HG03521 (cell line): ENCODE measurements around the gene ACSS3.

Source experiments
- ATAC-seq: cut with Tn5 transposase; IDR thresholded peaks from one replicate; pipeline ENCODE4 v1.9.1; 2021; ENCODE audit warnings: mild to moderate bottlenecking, moderate library complexity; ENCODE audit not compliant: unreplicated experiment

Gene ACSS3

DNA sequence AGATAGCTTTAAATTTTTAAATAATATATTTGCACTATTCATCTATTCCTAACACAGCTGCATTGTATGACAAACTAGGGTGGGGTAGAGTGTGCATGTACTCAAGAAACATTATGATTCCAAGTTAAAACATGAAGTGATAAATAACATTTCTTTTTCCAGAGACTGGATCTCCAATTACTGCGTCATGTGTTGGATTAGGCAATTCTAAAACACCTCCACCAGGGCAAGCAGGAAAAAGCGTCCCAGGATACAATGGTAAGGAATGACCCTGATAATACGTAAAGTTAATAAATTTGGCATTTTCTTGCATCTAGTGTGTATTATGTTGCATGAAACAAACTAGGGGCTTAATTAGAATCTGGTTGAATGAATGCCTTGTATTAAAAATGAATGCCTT is 138.9 kb downstream of the ACSS3 start:
- ATAC-seq, result no peak

DNA sequence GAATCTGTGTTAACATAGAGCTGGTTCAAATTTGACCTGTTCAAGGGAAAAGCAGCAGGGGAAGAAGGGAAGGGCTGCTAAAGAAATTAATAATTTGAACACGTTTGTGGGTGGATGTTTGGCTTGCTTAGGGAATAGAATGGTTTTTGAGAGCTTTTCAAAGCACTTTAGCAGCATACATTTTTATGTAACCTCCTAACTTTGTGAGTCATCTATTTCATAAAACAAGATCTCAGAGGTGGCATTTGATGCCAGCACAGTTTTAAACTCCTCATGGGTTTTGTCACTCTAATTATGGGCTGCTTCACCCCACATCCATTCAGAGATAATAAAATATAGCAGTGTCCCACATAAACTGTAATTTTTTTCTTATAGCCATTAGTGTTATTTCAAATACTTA is 143.8 kb downstream of the ACSS3 start:
- ATAC-seq, result no peak

DNA sequence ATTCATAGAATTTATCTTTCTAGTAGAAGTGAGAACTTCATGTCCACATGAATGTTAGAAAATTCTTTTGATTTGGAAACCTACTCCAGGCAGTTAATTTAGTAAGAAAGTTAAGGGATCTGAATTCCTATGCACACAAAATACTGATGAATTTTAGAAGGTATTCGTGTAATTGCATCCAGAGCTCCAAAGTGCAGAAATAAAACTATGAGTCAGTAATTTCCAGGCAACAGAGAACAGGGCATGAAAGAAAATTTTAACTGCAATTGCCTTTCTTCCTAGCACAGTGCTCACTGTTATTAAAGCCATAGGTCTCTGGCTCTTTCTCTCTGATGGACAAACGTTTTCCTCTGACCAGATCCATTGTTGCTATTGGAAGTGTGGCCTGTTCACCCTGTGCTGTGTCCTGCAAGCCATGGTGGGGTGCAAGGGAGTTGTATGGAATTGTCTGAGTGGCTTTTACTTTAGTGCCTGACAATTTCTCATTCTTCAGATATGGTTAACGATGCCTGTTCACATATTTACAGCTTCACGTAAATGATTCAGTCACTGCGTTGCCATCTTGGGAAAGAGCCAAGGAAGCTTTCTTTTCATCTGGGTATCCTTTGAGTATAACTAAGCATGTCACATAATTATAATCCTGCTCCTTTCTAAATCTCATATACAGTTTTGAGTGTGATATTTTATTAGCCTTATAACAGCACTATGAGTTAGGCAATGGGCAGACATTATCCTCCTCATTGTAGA is 145.1 kb downstream of the ACSS3 start:
- ATAC-seq, result no peak

DNA sequence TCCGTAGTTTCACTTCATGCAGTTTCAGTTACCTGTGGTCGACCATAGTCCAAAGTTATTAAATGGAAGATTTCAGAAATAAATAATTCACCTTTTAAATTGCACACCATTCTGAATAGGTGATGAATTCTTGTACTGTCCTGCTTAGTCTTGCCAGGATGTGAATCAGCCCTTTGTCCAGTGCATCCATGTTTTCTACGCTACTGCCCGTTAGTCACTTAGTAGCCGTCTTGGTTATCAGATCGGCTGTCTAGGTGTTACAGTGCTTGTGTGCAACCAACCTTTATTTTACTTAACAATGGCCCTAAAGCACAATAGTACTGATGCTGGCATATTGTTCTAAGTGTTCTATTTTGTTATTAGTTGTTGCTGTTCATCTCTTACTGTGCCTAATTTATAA is 146.7 kb downstream of the ACSS3 start:
- no peak for ATAC-seq

DNA sequence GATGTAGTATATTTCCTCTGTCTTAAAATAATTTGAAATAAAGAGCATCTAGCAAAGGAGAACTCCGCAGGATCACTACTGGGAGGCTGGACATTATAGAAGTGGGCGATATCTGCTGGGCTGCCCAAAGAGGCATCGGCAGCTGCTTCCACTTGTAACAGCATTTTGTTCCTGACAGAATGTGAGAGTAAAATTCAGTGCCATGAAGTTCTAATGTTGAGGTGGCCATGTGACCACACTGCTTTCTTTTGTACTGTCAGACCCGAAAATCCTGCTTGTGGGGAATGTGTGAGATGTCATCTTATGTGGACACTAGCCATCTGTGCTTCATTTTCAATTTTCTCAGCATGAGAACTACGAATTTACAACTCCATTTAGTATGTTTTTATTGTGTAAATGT is 151.9 kb downstream of the ACSS3 start:
- no peak for ATAC-seq

DNA sequence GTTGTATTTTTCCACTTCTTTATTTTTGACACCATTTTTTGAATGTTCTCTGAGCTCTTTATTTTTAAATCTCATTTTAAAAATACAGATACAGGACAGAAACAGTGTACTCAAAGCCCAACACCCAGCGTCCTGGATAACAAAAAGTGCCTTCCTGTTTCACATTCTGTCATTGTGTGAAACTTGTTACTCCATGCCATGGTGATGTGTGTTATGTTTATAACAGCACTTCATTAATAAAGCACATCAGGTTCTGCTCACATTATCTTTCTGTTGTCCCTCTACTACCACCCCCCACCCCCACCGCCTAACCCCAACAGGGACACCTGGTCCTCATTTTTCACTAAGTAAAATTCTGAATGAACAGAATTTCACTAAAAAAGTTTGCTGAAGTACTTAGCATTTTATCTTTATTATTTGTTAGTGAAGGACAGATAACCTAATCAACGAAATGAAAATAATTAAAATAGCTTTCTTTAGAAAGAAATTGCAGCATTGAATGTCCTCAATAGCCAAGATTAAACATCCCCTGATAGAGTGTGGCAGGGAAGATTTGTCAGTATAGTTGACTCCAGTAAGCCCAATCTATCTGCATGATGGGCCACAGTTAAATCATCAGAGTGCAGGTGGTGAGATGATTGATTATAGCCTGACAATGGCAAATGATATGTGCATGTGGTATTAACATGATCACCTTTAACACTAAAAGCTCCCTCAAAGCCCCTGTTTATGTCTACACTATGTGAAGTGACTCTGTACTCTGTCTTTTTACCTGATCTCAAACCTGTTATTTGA is 153.9 kb downstream of the ACSS3 start:
- ATAC-seq, result no peak

DNA sequence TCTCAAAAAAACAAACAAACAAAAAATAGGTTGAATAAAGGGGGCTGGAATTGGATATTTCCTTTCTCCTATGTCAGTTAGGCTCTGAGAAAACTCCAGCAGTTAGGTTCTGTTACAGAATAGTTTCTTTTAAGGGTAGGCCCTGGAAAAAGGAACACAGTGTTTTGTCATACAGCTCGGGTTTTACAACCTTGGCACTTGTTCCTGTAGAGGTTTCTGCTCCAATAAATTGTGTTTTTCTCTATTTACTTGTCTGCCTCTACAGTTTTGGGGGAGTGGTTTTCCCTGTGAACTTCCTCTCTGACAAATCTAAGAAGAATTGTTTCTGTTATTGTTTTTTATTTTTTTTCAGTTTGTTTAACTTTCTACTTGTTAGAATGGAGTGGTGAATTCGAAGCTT is 167.6 kb downstream of the ACSS3 start:
- no peak for ATAC-seq

DNA sequence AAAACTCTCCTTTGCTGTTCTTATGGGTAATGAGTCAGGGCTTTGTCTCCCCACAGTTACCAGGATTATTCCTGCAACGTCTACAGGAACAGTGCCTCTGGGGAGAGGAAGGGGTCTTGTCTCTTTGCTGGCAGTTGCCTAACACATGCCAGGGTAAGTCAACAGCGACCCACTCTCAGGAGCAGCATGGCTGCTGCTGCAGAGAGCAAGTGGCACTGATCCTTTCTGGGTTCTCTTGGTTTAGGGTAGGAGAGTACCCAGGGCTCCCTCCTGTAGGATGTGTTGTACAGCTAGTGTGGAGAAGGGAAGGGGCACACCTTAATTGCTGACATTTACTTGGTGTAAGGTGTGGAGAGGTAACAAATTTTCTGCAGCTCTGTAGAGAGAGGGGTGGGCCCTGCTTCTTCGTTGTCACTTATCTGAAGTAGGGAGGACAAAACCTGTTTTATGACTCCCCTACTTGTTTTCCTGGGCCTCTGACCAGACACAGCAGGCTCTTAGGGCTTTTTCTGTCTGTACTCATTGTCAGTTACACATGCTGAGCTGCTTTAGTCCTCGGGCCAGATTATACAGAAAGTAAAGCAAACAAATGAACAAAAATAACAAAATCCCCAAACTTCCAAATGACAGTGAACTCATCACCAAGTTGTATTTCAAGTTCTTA is 168.2 kb downstream of the ACSS3 start:
- ATAC-seq, result no peak

DNA sequence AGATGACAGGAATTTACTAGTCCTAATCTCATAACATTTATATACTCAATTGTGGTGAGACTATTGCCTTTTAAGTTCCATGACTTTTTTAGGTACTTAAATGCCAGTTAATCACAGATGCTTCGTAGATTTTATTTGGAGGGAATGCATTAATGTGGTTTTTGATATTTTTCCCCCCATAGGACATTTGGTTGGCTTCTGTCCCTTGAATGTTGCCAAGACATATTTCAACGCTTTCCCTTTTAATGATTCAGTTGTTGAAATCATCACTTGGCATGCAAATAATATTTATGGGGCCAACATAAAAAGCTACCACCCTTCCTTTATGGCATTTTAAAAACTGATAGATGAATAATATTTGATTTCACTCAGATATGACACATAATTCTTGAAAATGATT is 172.1 kb downstream of the ACSS3 start:
- ATAC-seq, result no peak

DNA sequence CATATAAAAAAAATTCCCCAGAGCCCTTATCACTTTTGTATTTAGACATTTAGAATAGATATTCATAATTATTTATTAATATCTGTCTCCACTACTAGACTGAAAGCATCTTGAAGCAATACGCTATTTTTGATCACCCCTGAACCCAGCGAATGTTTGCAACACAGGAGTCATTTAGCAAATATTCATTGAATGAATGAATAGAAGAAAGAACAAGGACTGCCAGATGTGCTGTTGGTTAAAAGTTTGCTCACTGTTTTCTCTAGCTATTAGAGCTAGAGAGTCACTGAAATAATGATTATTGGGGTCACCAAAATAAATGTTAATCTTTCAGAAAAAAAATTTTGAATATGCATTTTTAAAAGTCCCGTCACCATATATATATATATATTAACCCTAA is 174.3 kb downstream of the ACSS3 start:
- ATAC-seq, result no peak

DNA sequence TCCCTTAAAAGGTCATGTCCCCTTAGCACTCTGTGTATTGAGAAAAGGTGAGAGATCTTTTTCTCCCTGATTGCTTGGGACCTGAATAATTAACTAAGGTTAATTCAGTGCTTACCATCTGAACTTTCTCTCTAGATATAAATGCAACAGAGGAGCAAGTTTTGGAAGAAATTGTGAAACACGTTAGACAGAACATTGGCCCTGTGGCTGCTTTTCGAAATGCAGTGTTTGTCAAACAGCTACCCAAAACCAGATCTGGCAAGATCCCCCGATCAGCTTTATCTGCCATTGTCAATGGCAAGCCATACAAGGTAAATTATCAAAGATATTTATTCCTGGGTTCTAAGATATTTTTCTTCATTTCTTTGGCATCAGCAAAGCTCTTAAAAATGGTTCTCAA is 175.5 kb downstream of the ACSS3 start:
- no peak for ATAC-seq

DNA sequence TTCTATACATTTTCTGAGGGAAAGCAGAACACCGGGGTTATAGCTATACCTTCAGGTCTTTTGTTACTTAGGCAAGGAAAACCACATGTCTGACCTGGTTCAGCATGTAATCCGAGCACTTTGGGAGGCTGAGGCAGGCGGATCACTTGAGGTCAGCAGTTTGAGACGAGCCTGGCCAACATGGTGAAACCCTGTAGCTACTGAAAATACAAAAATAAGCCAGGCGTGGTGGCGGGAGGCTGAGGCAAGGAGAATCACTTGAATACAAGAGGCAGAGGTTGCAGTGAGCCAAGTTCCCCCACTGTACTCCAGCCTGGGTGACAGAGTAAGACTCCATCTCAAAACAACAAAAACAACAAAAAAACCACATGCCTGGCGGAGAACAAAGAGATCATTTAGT is 177.6 kb downstream of the ACSS3 start:
- no peak for ATAC-seq

DNA sequence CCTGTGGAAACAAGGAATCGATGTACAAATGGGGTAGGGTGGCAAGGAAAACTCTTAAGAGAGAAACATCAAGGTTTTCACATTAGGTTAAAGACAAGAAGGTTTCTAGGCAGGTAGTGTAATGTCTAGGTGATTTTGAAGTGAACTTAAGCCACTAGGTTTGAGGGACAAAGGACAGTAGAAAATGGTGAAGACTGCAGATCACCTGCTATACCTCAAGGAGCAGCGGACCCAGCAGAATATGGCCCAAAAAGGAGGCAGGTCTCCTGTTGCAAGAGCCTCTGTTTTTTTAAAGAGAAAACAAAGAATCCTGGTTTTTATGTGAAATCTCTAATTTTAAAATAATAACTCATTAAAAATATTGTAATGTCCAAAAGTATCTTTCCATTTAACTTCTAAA is 178.1 kb downstream of the ACSS3 start:
- ATAC-seq, result no peak

DNA sequence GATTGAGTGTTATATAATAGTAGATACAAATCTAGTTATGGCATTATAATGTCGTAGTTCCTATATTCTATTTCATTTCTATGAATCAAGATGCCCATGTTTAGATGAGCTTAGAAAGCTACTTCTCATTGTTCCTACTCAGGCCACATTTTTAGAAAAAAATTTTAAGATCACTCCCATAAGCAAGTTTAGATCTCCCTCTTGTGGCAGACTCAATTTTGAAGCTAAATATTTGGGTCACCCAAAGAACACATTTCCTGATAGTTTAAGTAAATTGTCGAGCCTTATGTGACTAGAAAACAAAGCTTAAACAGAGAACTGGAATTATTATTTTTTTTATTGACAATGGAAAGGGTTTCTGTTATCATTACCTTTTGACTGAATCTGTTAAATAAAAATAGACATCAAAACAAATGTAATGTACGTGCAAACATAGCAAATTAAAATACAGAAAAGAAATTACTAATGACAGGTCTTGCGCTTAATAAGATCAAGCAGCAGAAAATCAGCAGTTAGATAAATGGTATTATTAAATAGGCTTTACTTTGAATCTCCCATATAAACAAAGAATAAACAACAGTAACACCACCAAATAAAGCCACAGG is 180.2 kb downstream of the ACSS3 start:
- no peak for ATAC-seq

DNA sequence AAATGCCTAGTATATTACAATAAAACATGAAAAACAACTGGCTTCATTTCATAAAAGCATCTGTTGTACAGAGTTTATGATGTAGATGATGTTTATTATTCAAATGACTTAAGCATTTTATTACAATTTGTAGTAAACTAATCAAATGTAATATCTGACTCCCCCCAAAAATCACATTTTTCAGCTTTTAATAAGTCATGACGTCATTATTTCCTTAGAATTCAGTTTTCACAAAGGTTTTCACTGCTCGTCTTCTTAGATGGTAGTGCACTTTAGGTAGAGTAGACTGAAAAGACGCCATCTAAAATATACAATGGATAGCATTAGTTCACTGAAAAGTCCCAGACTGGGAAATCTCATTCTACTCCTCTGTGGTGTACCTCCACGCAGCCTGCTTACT is 181.5 kb downstream of the ACSS3 start:
- no peak for ATAC-seq

DNA sequence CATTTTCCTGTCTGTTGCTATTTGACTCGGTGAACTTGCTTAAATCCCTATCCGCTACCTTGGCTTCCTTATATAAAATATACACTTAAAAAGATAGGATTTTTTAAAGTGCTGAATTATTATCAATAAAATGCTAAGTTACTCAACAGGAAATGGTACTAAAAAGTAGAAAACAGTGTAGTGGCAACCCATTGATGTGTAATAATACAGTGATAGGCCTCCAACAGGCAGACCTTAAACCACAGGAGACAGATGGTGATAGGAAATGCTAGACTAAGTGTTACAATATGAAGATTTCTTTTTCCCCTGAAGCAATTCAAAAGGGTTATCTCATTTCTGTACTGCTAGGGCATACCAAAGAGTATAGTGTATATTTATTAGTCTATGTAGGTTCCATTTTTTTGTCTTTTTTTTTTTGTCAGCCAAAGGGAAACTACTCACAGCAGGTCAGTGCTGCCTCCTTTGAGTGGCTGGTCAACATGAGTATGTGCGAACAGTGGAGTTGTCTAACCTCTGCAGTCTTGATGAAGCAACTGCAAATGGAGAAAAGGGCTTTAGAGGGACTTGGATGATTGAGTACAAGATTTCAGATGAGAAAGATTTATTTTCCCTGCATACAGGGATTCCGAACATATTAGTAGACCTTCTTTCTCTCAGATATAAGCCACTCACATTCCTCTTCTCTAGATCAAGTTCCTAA is 183.8 kb downstream of the ACSS3 start:
- ATAC-seq, result no peak

DNA sequence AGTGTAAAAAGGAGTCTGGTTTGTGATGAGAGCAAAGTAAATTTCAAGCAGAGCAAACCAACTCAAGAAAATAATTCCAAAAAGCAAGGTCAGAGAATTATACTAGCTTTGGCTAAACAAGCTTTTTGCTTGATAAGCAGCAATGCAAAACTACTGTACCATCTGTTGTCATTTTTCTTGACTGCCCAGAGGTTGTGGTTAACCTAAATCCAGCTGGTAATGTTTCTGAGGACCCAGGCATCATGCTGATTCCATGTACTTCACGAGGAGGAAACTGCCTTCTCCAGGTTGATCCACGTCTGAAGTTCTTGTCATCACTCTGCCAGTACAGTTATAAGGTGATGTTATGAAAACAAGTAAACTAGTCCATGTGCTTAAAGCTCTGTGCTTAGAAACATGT is 185.2 kb downstream of the ACSS3 start:
- ATAC-seq, result no peak

DNA sequence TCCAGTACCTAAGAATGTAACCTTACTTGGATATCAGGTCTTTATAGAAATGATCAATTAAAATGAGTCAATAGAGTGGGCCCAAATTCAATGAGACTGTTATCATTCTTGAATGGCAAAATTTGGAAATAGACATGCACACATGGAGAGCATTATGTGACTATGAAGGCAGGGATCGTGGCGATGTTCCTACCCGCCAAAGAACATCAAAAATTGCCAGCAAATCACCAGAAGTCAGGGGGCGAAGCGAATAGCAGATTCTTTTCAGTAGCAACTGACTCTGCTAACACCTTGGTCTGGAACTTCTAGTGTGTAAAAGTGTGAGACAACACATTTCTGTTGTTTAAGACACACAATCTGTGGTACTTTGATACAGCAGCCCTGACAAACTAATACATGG is 192.5 kb downstream of the ACSS3 start:
- ATAC-seq, result no peak

DNA sequence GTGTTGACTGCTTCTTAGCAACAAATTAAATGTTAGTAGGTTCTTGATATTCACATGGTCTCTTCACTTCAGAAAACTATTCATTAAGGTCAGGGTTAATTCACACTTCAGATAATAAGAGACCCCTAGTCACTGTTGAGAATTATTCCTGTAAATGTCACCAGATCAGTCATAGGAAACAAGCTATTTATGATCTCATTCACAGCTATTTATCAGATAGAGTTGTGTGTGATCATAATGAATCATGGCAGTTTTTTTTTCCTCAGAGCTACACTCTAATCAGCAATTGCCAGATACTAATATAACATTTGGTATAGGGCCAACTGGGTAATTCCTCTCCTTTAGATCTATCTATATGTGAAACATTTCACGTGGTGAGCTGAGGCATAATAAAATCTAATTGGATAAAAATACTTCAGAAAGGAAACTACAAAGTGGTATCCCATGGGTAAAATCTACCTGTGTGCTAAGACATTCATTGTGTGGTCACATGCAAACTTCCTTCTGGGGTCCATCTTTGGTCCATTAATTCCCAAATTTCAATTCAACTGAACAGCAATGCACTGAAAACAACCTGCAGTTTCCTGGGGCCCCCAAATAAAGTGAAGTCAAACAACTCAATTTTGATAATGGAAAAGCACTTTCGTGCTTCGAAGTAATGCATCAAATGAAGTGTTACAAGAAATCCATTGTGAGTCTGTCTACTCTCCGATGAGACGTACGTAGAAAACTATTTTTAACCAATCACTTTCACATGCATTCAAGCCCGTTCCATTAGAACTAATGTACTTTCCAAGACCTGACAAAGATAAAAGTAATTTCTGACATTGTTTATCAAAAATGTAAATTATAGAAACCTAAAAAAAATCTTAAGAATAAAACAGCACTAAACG is 197.0 kb downstream of the ACSS3 start:
- no peak for ATAC-seq

DNA sequence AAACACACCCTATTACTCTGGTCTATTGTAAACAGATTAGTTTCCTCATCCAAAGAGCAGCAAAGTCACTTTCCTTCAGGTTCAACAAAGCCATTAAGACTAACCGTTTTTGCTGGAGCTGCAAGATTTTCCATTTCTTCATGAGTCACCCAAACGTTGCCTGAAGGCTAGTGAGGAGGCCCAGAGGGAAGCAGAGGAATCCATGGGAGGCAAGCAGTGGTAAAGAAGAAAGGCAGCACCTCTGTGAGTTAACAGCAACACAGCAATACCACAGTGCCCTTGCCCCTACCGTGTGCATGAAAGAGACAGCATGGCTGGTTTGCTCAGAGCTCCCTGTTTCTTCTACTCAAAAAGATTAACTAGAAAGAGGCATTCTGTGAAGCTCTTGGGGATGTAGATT is 206.3 kb downstream of the ACSS3 start:
- no peak for ATAC-seq
